ENCODE data around the gene NUMB. TPM values are rescaled to one million over a fixed set of nuclear protein-coding genes. Genes with fewer than 3 reads are reported as not detected.
A peak's percentile ranks its signal among the peaks of the same experiment; 100 is the strongest.

The NUMB gene
- total RNA-seq, 1 donor from 2014 or later = 218 TPM

DNA sequence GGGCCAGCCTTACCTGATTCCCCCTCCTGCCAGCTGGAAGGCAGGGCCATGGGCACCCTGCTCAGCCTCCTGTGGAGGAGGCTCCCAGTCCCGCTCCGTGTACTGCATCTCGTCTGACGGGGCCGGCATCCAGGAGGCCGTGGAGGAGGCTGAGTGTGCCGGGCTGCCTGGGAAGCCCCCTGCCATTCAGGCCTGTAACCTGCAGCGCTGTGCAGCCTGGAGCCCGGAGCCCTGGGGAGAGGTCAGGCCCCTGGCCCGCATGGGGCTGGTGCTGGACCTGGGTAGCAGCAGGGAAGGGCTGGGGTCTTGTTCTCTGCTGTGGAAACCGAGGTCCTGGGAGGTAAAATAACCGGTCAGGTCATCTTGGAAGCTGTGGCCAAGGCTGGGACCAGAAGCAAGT lies 204.6 kb downstream of the NUMB start:
- Mint-ChIP-seq H3K4me3 (ENCODE audit: unreplicated experiment) (no peak overlapping the region), H3K4me1 (ENCODE audit: unreplicated experiment) (peaks cover 3% of the 10 kb centered on the region), H3K9me3 (ENCODE audit: unreplicated experiment) (no peaks in the 10 kb centered on the region), H3K27ac (ENCODE audit: unreplicated experiment) (peak overlapping the region; percentile 57), H3K36me3 (ENCODE audit: low read depth, unreplicated experiment) (no peaks in the 10 kb centered on the region), H3K27me3 (ENCODE audit: unreplicated experiment) (peaks cover 7% of the 10 kb centered on the region)
- TF ChIP-seq, protein P1, sequence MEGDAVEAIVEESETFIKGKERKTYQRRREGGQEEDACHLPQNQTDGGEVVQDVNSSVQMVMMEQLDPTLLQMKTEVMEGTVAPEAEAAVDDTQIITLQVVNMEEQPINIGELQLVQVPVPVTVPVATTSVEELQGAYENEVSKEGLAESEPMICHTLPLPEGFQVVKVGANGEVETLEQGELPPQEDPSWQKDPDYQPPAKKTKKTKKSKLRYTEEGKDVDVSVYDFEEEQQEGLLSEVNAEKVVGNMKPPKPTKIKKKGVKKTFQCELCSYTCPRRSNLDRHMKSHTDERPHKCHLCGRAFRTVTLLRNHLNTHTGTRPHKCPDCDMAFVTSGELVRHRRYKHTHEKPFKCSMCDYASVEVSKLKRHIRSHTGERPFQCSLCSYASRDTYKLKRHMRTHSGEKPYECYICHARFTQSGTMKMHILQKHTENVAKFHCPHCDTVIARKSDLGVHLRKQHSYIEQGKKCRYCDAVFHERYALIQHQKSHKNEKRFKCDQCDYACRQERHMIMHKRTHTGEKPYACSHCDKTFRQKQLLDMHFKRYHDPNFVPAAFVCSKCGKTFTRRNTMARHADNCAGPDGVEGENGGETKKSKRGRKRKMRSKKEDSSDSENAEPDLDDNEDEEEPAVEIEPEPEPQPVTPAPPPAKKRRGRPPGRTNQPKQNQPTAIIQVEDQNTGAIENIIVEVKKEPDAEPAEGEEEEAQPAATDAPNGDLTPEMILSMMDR (IDR thresholded peaks at IDR 0.05; ENCODE audit: unreplicated experiment) = no peak
- no peak for DNase-seq (ENCODE audit: low spot score)

- H3K9me3 Mint-ChIP-seq (ENCODE audit: unreplicated experiment) = no peaks in the 10 kb centered on the region
- no peaks in the 10 kb centered on the region for H3K36me3 Mint-ChIP-seq (ENCODE audit: low read depth, unreplicated experiment)
- peaks cover 3% of the 10 kb centered on the region for H3K4me1 Mint-ChIP-seq (ENCODE audit: unreplicated experiment)
- no peak overlapping the region for H3K27ac Mint-ChIP-seq (ENCODE audit: unreplicated experiment)
- no peak for DNase-seq (ENCODE audit: low spot score)
- H3K4me3 Mint-ChIP-seq (ENCODE audit: unreplicated experiment) = no peak overlapping the region
- peaks cover 7% of the 10 kb centered on the region for H3K27me3 Mint-ChIP-seq (ENCODE audit: unreplicated experiment)
- TF ChIP-seq, protein P1 (IDR thresholded peaks at IDR 0.05; ENCODE audit: unreplicated experiment) = no peak
These were observed 205.1 kb downstream of the NUMB start for GRCh38 chr14:73253323-73253610.

DNA sequence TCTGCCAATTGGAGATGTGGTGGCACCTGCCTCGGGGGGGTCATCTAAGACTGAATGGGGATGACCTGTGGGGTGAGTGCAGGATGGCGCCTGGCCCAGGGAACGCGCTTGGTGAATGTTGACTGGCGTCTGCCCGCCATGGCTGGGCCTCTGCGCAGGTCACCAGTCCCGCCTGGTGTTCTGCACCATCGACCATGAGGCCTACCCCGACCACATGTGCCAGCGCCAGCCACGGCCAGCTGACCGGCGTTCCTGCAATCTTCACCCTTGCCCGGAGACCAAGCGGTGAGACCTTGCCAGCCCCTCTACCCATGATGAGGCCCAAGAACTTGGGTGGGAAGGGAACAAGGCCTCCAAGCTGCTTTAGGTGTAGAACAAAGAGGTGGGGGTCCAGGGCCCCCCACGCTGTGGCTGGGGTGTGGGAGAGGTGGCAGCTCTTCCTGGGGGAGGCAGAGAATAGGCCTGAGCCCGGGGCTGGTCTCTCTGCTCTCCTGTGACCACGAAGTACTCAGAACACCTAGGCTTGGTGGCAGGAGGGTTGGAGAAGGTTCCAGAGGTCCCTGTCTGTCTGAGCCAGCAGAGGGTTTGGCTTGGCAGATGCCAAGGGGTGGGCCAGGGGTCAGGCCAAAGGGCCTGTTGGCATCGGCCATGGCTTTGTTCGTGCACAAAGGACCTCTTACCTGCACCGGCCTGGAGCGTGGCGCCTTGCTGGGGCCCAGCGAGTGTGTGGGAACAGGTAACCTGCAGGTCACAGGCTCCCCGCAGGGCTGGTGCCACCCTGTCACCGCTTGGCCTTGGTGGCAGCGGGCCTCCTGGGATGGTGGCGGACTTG lies 205.6 kb downstream of the NUMB start:
- no peaks in the 10 kb centered on the region for H3K36me3 Mint-ChIP-seq (ENCODE audit: low read depth, unreplicated experiment)
- TF ChIP-seq, protein P1 (IDR thresholded peaks at IDR 0.05; ENCODE audit: unreplicated experiment) = no peak
- H3K9me3 Mint-ChIP-seq (ENCODE audit: unreplicated experiment) = peaks cover 4% of the 10 kb centered on the region
- H3K4me3 Mint-ChIP-seq (ENCODE audit: unreplicated experiment) = no peak overlapping the region
- peaks cover 3% of the 10 kb centered on the region for H3K4me1 Mint-ChIP-seq (ENCODE audit: unreplicated experiment)
- DNase-seq (ENCODE audit: low spot score) = no peak
- peaks cover 7% of the 10 kb centered on the region for H3K27me3 Mint-ChIP-seq (ENCODE audit: unreplicated experiment)
- H3K27ac Mint-ChIP-seq (ENCODE audit: unreplicated experiment) = no peak overlapping the region

DNA sequence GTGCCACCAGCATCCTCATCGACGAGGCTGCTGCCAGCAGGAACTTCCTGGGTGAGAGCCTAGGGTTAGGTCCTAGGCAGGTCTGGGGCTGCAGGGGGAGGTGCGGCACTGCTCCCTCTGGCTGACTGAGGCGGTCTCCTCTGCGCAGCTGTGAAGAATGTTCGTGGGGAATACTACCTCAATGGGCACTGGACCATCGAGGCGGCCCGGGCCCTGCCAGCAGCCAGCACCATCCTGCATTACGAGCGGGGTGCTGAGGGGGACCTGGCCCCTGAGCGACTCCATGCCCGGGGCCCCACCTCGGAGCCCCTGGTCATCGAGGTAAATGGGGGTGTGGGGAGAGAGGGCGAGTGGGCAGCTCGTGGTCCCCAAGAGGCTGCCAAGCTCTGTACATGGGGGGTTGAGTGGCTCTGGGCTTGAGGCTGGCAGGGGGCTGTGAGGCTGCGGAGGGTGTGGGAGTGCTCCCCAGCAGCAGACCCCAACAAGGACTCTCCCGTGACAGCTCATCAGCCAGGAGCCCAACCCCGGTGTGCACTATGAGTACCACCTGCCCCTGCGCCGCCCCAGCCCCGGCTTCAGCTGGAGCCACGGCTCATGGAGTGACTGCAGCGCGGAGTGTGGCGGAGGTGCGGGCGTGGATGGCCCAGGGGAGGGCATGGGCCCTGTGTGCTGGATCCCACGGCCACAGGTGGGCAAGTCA lies 206.7 kb downstream of the NUMB start:
- H3K36me3 Mint-ChIP-seq (ENCODE audit: low read depth, unreplicated experiment) = no peaks in the 10 kb centered on the region
- peaks cover 8% of the 10 kb centered on the region for H3K4me1 Mint-ChIP-seq (ENCODE audit: unreplicated experiment)
- no peak for DNase-seq (ENCODE audit: low spot score)
- H3K4me3 Mint-ChIP-seq (ENCODE audit: unreplicated experiment) = no peak overlapping the region
- TF ChIP-seq, protein P1 (IDR thresholded peaks at IDR 0.05; ENCODE audit: unreplicated experiment) = no peak
- H3K27me3 Mint-ChIP-seq (ENCODE audit: unreplicated experiment) = peaks cover 8% of the 10 kb centered on the region
- no peak overlapping the region for H3K27ac Mint-ChIP-seq (ENCODE audit: unreplicated experiment)
- H3K9me3 Mint-ChIP-seq (ENCODE audit: unreplicated experiment) = peaks cover 7% of the 10 kb centered on the region

Data from endothelial cell (in vitro differentiated cells).